ENCODE data around the gene GIGYF2.
A peak's percentile ranks its signal among the peaks of the same experiment; 100 is the strongest.
"Not testable (repeated sequence)": the region's sequence is repeated elsewhere in the genome, so short reads cannot be mapped to it uniquely, and the experiment has no call there.

The GIGYF2 gene

DNA sequence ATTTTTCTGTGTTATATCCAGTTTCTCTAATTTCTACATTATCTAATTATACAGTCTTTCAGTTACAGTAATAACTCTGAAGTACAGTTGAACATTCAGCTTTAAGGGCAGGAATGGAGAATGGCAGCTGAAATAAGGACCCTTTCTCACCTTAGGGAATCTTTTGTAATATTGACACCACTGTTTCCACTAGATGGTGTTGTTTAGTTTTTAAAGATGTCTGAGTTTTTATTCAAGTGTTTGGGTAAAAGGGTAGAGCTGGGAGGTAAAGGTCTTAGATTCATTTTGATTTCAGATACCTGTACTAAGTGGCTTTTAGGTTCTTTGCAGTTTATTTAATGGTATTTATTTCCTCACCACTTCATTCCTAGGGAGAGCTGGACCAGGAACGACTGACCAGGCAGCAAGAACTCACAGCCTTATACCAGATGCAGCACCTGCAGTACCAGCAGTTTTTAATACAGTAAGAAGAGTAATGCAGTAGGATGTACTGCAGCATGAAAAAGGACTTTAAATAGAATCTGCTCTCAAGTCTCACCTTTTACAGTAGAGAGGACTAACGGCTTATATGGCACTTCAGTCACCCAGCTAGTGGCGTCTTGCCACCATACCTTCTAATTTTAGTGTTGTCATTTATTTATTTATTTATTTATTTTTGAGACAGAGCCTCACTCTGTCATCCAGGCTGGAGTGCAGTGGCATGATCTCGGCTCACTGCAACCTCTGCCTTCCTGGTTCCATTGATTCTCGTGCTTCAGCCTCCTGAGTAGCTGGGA is 112.4 kb downstream of the GIGYF2 start:
- no peak for DNase-seq (ENCODE audit: low read depth)

GRCh38 chr2:232810444-232810843 is 113.3 kb downstream of the GIGYF2 start:
- no peak for DNase-seq (ENCODE audit: low read depth)

DNA sequence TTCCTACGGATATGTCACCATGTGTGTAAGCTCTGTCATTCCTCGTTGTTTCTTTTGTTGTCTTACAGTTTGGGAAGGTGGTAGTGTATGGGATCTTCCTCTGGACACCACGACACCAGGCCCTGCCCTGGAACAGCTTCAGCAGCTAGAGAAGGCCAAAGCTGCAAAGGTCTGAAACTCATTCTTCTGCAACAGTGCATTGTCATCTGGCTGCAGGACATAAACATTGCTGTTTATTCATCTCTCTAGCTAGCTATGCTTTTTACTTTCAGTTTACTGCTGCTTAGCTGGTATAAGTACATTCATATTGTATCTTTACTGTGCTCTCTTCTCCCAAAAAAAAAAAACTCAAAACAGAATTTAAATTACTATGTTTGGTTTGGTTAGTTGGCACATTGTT is 118.4 kb downstream of the GIGYF2 start:
- no peak for DNase-seq (ENCODE audit: low read depth)

DNA sequence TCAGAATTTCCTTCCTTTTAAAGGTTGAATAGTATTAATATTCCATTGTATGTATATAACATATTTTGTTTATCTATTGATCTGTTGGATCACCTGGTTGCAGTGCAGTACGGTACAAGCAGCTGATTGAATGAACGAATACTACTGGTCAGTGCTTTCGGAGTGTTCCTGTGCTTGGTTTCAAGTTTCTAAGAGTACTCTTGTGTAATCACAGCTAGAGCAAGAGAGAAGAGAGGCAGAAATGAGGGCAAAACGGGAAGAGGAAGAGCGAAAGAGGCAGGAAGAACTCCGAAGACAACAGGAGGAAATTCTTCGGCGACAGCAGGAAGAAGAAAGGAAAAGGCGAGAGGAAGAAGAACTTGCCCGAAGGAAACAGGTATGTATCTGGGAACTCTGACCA is 119.5 kb downstream of the GIGYF2 start:
- no peak for DNase-seq (ENCODE audit: low read depth)

- DNase-seq (ENCODE audit: low read depth) = no peak
Measured at GRCh38 chr2:232817756-232818155, 120.6 kb downstream of the GIGYF2 start.

GRCh38 chr2:232829988-232830387 is 132.9 kb downstream of the GIGYF2 start:
- no peak for DNase-seq (ENCODE audit: low read depth)

DNA sequence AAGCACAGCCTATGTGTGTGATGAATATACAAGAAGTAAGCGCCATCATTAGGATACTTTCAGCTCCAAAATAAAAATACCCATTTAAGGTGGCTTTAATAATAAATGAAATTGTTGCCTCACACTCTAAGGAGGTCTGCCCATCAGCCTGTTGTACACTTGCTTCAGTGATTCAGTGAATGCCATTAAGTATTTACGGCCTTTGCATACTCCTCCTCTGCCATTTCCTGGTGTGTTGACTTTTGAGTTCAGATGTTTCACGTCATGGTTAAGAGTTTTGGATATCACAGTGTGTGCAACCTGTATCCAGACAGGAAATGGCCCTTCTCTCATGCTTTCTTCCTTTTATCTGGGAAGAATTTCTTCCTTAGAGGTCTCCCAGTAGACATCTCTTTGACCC is 134.4 kb downstream of the GIGYF2 start:
- DNase-seq (ENCODE audit: low read depth) = no peak

- no peak for DNase-seq (ENCODE audit: low read depth)
Measured at GRCh38 chr2:232833830-232834229, 136.7 kb downstream of the GIGYF2 start.

DNA sequence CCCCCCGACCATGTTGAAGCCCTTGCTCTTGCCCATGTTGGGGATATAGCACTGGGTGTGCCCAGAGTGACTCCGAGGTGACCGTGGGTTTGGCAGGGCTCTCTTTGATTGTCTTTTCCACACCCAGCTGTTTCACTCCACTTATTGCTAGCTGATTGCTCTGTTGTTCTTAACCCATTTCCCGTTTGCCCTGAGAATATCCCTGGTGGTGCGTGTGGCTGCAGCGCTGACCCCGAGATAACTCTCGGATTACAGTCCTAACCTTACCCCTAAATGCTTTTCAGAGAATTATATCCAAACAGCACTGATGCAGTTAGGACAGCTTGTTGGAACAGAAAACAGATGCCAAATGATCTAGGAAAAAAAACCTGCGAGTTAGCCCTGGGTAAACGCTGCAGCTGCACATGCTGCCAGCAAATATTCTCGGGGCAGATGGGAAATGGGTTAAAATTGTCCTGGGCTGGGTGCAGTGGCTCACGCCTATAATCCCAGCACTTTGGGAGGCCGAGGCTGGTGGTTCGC is 138.6 kb downstream of the GIGYF2 start:
- DNase-seq (ENCODE audit: low read depth) = no peak

- no peak for DNase-seq (ENCODE audit: low read depth)
Measured at GRCh38 chr2:232836934-232837333, 139.8 kb downstream of the GIGYF2 start.

GRCh38 chr2:232838406-232838874 is 141.3 kb downstream of the GIGYF2 start:
- DNase-seq (ENCODE audit: low read depth) = peak; percentile 52

DNA sequence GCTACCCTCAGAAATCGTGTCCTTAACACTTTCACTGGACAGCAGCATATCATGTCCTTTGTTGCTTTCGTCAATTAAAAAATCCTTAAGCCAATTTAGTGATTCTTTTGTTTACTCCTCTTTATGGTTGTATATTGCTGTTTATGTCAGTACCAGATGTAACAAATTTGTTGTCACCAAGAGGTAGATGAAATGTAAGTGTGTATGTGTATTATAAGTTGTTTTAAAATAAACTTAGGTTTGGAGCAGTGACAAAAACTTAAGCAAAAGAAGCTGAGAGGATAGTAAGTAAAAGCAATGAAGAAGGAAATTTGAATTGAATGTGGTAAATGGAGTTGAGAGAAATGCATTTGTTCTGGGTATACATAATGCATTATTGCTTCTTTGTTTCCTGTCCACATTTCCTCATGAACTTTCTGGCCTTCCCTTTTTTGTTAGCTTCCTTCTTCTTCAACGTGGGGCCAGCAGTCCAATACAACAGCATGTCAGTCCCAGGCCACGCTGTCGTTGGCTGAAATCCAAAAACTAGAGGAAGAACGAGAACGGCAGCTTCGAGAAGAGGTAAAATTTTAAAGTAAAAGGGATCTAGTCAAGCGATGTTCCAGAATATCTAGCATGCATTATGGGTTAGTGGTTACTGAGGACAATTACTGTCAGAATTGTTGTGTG is 142.4 kb downstream of the GIGYF2 start:
- DNase-seq (ENCODE audit: low read depth) = no peak

GRCh38 chr2:232842689-232843088 is 145.6 kb downstream of the GIGYF2 start:
- no peak for DNase-seq (ENCODE audit: low read depth)

GRCh38 chr2:232843834-232844233 is 146.7 kb downstream of the GIGYF2 start:
- no peak for DNase-seq (ENCODE audit: low read depth)

DNA sequence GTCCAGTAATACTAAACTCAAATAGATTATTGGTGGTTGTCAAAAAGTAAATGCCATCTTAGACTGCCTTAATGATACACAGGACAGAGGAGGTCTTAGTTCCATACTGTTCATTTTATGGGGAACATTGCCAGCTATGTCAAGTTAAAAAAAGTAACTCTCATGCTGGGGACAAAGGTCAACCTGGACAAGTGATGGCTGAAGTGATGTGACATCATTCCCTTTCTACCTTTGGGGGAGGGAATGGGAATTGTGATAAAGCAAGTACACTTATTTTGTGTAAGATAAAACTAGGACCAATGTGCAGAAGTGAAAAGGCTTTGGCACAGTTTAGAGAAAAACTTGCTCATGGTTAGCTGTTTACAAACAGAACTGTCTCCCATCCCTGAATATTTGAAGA is 148.9 kb downstream of the GIGYF2 start:
- no peak for DNase-seq (ENCODE audit: low read depth)

DNA sequence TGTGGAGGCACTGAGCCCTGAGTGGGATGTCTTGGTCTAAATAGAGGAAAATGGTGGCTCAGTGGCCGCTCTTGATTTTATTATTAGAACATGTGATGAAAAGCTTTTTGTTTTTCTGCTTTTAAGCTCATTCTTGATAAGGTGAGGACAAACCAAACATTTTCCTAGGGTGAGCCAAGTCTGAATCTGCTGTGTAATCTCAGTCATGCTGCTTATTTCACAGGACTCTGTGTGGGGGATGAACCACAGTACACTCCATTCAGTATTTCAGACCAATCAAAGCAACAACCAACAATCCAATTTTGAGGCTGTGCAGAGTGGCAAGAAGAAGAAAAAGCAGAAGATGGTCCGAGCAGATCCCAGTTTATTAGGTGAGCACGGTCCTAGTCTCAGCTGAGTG is 152.9 kb downstream of the GIGYF2 start:
- DNase-seq (ENCODE audit: low read depth) = no peak

- not testable (repeated sequence) for DNase-seq (ENCODE audit: low read depth)
Measured at GRCh38 chr2:232852081-232852480, 154.9 kb downstream of the GIGYF2 start.

DNA sequence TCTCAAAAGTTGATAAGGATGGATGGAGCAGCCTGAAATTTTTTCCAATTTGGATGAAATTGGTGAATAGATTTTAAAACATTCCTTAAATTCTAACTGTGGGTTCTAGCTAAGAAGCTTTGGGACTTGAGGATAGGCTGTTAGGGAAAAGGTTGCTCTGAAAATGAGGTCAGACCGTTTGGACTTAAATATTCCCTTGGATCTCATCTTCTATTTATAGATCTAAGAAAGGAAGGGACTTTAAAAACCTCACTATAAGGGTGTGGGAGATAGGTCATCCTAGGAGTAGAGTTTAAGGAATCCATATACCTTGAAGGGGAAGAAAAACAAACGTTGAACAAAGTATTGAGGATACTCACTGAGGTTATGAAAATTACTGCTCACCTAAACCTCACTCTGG is 155.5 kb downstream of the GIGYF2 start:
- no peak for DNase-seq (ENCODE audit: low read depth)

GRCh38 chr2:232854082-232854481 is 157.0 kb downstream of the GIGYF2 start:
- no peak for DNase-seq (ENCODE audit: low read depth)

- no peak for DNase-seq (ENCODE audit: low read depth)
Measured at GRCh38 chr2:232857158-232857563, 160.0 kb downstream of the GIGYF2 start.

GRCh38 chr2:232859385-232859916 is 162.3 kb downstream of the GIGYF2 start:
- DNase-seq (ENCODE audit: low read depth) = no peak

GRCh38 chr2:232860593-232861241 is 163.6 kb downstream of the GIGYF2 start:
- no peak for DNase-seq (ENCODE audit: low read depth)

- DNase-seq (ENCODE audit: low read depth) = no peak
Measured at GRCh38 chr2:232861353-232861752, 164.2 kb downstream of the GIGYF2 start.
